Measurements from ENCODE around the gene PIK3R3.
A peak's percentile ranks its signal among the peaks of the same experiment; 100 is the strongest.

The PIK3R3 gene

GRCh38 chr1:46020010-46020409 lies 112.4 kb downstream of the PIK3R3 start:
- no peak for DNase-seq

DNA sequence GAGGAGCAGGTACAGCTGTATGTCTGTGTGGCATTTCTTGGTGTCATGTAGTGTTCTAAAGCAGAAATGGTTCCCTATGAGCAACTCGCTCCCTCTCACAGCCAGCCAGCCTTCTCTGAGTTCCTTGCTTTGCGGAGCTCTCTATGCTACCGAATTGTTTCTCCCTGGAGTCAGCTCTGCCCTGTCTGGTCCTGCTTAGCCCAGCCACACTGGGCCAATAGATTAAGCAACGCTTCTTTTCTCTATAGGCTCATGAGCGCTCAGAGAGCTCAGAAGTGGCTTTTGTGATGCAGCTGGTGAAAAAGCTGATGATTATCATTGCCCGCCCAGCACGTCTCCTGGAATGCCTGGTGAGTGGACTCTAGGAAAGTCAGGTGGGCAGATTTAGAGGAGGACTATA lies 113.1 kb downstream of the PIK3R3 start:
- no peak for DNase-seq

DNA sequence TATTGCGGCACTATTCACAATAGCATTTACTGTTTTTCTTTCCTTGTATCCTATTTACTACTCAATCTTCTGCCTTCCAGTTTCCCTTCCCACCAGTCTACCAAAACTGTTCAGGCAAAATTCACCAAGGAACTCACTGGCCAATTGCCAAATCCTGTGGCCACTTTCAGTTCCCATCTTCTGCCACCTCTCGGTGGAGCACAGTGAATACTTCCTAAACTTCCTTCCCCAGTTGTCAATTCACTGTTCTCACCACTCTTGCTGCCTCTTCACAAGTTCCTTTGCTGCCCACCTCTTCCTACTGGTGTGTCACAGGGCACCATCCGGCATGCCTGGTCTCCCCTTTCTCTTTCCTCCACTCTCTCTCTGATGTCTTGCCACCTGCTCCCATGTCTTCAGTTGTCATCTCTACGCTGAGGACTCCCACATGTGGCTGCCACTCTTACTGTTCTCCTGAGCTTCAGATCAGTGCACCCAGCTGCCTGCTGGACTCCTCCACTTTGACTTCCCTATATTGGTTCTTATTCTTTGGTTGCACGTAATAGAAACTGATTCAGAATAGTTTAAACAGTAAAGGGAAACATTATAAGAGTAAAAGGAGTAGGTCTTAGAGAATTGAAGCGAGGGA lies 114.4 kb downstream of the PIK3R3 start:
- peak; percentile 11 for DNase-seq

DNA sequence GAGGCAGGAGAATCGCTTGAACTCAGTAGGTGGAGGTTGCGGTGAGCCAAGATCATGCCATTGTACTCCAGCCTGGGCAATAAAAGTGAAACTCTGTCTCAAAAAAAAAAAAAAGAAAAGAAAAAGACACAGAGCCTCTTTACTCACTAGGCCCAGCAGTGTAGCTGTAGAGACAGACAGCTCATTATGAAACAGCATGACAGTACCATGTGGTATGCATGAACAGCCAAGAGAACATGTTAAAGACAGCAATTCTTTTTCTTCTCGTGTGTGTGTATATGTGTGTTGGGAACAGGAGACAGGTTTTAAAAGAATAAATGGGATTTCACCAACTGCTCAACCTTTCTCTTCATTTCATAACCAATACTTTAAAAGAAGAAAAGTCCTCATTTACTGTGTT lies 118.8 kb downstream of the PIK3R3 start:
- DNase-seq: no peak

GRCh38 chr1:46012236-46012635 lies 120.2 kb downstream of the PIK3R3 start:
- DNase-seq: no peak

GRCh38 chr1:46011121-46011695 lies 121.2 kb downstream of the PIK3R3 start:
- DNase-seq: no peak

GRCh38 chr1:46010611-46011010 lies 121.8 kb downstream of the PIK3R3 start:
- no peak for DNase-seq

DNA sequence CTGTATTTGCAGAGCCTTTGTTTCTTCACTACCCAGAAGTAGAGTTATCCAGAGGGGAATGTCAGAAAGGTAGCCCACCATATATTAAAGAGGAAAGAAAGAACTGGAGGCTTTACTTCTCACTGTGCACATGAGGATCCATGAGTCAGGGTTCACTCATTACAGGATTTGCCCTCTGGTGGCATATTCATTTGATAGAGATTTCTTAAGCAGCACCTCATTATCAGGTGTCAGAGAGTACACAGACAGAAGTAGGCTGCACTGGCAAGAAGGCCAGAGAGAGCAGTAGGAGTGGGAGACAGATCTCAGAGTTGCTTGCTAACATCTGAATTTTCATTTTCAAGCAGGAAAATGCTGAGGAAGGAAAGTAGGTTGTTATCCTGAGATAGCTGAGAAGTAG lies 123.8 kb downstream of the PIK3R3 start:
- DNase-seq: no peak

DNA sequence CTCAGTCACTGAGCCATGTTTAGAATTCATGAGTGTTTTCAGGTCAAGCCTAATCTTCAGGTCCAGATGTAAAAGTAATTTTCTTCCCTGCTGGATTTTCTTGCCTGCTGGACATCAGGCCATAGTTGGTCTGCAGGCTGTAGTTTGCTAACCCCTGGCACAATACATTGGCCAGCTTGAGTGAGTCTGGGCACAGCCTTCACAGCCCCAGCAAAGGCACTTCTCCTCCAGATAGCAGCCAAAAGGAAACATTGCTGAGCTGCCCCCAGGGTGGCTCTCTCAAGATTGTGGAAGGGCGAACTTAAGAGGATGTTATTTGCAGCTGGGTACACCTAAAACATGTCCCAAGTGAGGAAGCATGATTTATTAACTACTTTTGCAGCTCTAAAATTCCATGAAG lies 126.8 kb downstream of the PIK3R3 start:
- no peak for DNase-seq

DNA sequence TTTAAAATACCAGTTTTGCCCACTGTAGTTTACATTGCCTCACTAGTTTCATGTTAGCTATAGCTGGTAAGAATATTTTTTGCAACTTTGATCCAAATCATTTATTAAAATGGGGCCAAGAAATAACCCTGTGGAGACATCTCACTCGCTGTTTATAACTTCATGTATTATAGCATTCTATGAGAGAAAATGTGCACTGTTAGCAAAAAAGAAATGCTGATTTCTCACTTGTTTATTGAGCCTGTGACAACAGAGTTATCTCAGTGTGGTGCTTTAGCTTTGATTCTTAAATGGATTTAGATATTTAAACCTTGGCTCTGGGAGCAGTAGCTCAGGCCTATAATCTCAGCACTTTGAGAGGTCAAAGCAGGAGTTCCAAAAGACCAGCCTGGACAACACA lies 127.9 kb downstream of the PIK3R3 start:
- no peak for DNase-seq

DNA sequence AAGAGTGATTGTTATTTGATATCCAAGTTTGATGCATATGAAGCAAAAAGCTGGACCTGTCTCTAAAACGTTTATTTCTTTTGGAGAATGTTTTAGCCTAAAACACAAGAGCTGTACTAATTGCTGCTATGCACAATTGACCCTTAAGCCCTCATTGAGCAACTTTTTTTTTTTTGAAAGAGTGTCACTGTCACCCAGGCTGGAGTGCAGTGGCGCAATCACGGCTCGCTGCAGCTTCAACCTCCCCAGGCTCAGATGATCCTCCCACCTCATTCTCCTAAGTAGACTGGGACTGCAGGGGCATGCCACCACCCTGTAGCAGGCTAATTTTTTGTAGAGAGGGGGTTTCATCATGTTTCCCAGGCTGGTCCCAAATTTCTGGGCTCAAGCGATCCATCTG lies 129.1 kb downstream of the PIK3R3 start:
- DNase-seq: peak; percentile 11

- DNase-seq: no peak
Measured at GRCh38 chr1:46002551-46003150, 129.8 kb downstream of the PIK3R3 start.

- peak; percentile 11 for DNase-seq
Measured at GRCh38 chr1:46001081-46001785, 131.2 kb downstream of the PIK3R3 start.

DNA sequence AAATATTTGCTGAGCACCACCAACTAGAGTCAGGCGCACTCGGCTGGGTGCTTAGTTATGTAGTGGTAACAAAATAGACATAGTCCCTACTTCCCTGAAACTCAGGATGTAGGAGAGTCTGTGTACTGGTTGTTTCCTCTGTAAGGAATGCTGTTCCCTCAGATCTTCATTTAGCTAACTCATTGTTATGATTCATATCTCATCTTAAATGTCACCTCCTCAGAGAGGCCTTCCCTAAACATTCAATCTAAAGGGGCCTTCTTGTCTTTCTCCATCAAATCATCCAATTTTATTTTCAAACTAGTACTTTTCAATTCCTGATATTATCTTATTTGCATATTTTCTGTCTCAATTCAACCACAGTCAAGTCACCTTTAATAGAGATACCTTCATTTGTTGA lies 132.9 kb downstream of the PIK3R3 start:
- no peak for DNase-seq

GRCh38 chr1:45998020-45998617 lies 134.3 kb downstream of the PIK3R3 start:
- no peak for DNase-seq

GRCh38 chr1:45995298-45995697 lies 137.1 kb downstream of the PIK3R3 start:
- no peak for DNase-seq

DNA sequence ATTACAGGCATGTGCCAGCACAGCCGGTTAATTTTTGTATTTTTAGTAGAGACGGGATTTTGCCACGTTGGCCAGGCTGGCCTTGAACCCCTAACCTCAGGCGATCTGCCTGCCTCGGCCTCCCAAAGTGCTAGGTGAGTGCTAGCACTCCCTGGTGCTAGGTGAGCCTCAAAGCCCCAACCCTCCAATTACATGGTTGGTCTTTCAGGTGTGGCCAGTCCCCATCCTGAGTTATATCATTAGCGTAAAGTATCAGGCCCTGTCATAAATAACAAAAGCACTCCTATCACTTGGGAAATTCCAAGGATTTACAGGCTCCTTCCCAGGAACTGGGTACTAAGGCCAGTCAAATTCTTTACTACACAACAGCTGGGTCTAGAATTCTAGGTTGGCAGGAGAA lies 138.0 kb downstream of the PIK3R3 start:
- no peak for DNase-seq

All from hematopoietic multipotent progenitor cell treated with erythropoietin and hydrocortisone succinate and interleukin-3 and kit ligand, for 6 days (in vitro differentiated cells).